Adipose tissue (tissue), 3 donors: ENCODE results near the gene PRR23C. TPM values are rescaled to one million over a fixed set of nuclear protein-coding genes. Genes with fewer than 3 reads are reported as not detected.
"Not testable (repeated sequence)": the region's sequence is repeated elsewhere in the genome, so short reads cannot be mapped to it uniquely, and the experiment has no call there.

ENCODE experiments used
- H3K27ac ChIP-seq: one replicate; pipeline ENCODE4 v1.5.1; 2013; ENCODE audit warnings: low read depth, low read length
- WGBS, 3 donors: extraction: QIAGEN DNeasy Blood & Tissue Kit; methylation state at CpG; one replicate each; pipeline ENCODE4 v1.1.7; 2013; 5-methylcytosine and 5-hydroxymethylcytosine counted together
- polyA plus RNA-seq, 3 donors: library from polyadenylated mRNA; stranded (reverse); fragments of 200-250 nt; gene quantifications; one replicate each; pipeline ENCODE4 v1.2.3, GENCODE V29; 2013
- donor health status: healthy with polysubstance abuse.
- donor health status: Bipolar disorder and iron deficiency.
- donor health status: healthy.

The PRR23C gene
- not detected for polyA plus RNA-seq

- no peak within 1 kb of the TSS for H3K27ac ChIP-seq
- WGBS, 3 donors, result 36 to 56% (median 51%) methylated on average over 75 to 77 of the region's 77 CpGs
Measured at GRCh38 chr3:139044366-139045210, at the start of gene PRR23C. TSS of gene PRR23C (minus strand) at chr3:139044892. CDS start at chr3:139044620, 272 bp downstream.

GRCh38 chr3:139093840-139094239, 49.1 kb upstream of the PRR23C start:
- 76 to 80% (median 78%) methylated on average over 1 of the region's 1 CpG for WGBS, 3 donors
- H3K27ac ChIP-seq, result no peak overlapping the region

GRCh38 chr3:139088462-139089324, 44.0 kb upstream of the PRR23C start:
- WGBS, 3 donors, result 82 to 92% (median 89%) methylated on average over 8 of the region's 8 CpGs
- H3K27ac ChIP-seq, result no peak overlapping the region

GRCh38 chr3:139087621-139088020, 42.9 kb upstream of the PRR23C start:
- 75 to 81% (median 78%) methylated on average over 4 of the region's 4 CpGs for WGBS, 3 donors

GRCh38 chr3:139084176-139084575, 39.5 kb upstream of the PRR23C start:
- no peak overlapping the region for H3K27ac ChIP-seq

More at GRCh38 chr3:139087621-139088020, 42.9 kb upstream of the PRR23C start:
- no peak overlapping the region for H3K27ac ChIP-seq

GRCh38 chr3:139074565-139075115, 29.9 kb upstream of the PRR23C start:
- no peak overlapping the region for H3K27ac ChIP-seq
- 83 to 91% (median 90%) methylated on average over 2 of the region's 2 CpGs for WGBS, 3 donors

- H3K27ac ChIP-seq, result no peak overlapping the region
Measured at GRCh38 chr3:139062918-139063317, 18.2 kb upstream of the PRR23C start.

GRCh38 chr3:139052802-139053600, 8.3 kb upstream of the PRR23C start:
- no peak overlapping the region for H3K27ac ChIP-seq
- 47 to 75% (median 73%) methylated on average over 2 of the region's 2 CpGs for WGBS, 3 donors

More at GRCh38 chr3:139062918-139063317, 18.2 kb upstream of the PRR23C start:
- WGBS, 3 donors, result 20 to 50% (median 21%) methylated on average over 1 of the region's 1 CpG

- 61 to 78% (median 73%) methylated on average over 48 to 50 of the region's 50 CpGs for WGBS, 3 donors
- no peak overlapping the region for H3K27ac ChIP-seq
Measured at GRCh38 chr3:139043554-139044365, 932 bp downstream of the PRR23C start.

GRCh38 chr3:139037478-139037877, 7.2 kb downstream of the PRR23C start:
- 80 to 85% (median 82%) methylated on average over 6 of the region's 6 CpGs for WGBS, 3 donors
- no peak overlapping the region for H3K27ac ChIP-seq

GRCh38 chr3:139032326-139033002, 12.2 kb downstream of the PRR23C start:
- 76 to 79% (median 77%) methylated on average over 2 of the region's 2 CpGs for WGBS, 3 donors
- H3K27ac ChIP-seq, result no peak overlapping the region

- not testable (repeated sequence) for H3K27ac ChIP-seq
Measured at GRCh38 chr3:139030576-139030975, 14.1 kb downstream of the PRR23C start.

- H3K27ac ChIP-seq, result no peak overlapping the region
- 91 to 94% (median 91%) methylated on average over 2 of the region's 2 CpGs for WGBS, 3 donors
Measured at GRCh38 chr3:139024968-139025367, 19.7 kb downstream of the PRR23C start.

- WGBS, 3 donors, result 45 to 54% (median 54%) methylated on average over 16 to 19 of the region's 19 CpGs
- no peak within 1 kb of the TSS for H3K27ac ChIP-seq
Measured at GRCh38 chr3:139020868-139021234, 23.8 kb downstream of the PRR23C start, which contains the start of gene PRR23B. TSS of gene PRR23B (minus strand) at chr3:139020926. CDS start at chr3:139020661, 265 bp downstream.

- H3K27ac ChIP-seq, result no peak overlapping the region
- WGBS, 3 donors, result 54 to 60% (median 58%) methylated on average over 78 to 81 of the region's 81 CpGs
Measured at GRCh38 chr3:139020036-139020867, 24.4 kb downstream of the PRR23C start.

- WGBS, 3 donors, result 62 to 86% (median 74%) methylated on average over 3 of the region's 3 CpGs
- no peak overlapping the region for H3K27ac ChIP-seq
Measured at GRCh38 chr3:139016430-139017048, 28.2 kb downstream of the PRR23C start.
